NCI-H446 (cell line): ENCODE measurements around the gene PADI2.

Experiments used
- DNase-seq, 2 experiments: peaks; one replicate each; lab custom pipeline; 2025; lab: John Stamatoyannopoulos, UW

The PADI2 gene

DNA sequence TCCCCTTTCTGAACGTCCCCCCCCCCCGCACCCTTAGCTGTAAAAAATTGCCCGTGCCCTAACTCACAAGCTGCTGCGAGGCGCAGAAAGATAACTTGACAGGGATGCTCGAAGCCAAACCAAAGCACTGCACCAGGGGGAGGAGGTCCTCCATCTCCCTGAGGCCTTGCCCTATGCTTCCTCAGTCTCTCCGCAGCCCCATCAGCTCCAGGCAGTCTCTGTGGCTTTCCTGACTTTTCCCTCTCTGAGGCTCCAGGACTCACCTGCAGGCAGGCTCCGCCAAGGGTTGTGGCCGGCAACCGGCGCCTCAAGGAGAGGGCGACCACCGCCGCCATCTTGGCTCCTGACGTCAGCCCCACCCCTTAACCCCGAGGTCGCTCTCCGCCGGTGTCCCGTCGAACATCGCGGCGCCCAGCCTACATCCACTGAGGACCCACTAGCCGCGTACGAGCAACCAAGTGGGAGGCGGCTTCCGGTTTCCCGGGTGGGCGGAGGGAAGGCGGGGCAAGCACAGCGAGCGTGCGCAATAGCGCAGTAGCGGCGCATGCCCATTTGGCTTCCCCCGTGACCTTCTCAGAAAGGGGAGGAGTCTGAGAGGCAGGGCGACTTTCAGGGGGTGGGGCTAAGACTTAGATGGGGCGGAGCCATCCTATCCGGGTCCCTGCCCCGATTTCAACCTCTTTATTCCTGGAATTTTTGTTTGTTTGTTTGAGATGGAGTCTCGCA is 65.4 kb downstream of the PADI2 start, which contains the start of gene SDHB:
TSS of gene SDHB (minus strand) at position 348 of the 726 bp plus-strand sequence. CDS start at position 335, 13 bp downstream.
- DNase-seq = peak; percentile 96 to 100

DNA sequence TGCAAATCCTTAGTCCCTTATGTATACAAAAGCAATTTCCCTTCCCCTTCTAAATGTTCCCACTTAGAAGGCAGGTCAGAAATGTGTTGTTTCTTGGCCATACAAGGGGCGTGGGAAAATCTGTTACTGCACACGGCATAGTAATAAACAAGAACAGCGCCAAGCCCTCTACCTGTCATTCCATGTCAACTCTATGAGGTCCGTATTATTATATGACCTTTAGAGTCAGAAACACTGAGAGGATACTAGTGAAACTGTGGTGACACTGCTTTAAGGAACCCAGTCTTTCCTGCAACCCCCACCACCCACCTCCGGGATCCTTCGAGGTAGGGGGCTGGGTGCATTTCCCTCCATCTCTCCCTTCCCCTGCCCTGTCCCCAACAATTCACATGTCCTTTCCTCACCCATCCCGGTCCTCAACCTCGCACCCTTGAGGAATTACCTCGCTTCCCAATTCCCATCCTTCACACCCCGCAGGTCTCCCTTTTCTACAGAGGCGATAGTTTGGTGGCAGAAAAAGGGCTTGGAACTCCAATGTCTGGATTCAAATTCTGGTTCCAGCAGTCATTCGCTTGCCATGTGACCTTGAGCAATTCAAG is 66.1 kb downstream of the PADI2 start:
- DNase-seq = no peak

DNA sequence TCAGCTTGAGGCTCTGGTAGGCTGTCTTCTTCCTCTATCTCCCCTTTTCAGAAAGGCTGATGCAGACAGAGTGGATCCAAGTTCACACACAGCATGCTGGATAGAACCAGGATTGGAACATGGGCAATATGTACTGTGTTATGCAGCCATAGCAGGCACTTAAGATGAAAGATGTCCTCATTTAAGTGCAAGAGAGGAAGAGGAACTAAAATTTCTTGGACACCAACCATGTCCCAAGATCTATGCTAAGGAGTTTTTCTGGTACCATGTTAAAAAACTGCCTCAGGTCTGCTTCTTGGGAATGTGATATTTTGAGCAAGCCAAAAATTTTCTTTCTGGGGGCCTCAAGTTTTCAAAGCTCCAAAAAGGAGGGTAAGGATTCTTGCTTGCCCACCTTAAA is 66.6 kb downstream of the PADI2 start:
- DNase-seq = no peak

DNA sequence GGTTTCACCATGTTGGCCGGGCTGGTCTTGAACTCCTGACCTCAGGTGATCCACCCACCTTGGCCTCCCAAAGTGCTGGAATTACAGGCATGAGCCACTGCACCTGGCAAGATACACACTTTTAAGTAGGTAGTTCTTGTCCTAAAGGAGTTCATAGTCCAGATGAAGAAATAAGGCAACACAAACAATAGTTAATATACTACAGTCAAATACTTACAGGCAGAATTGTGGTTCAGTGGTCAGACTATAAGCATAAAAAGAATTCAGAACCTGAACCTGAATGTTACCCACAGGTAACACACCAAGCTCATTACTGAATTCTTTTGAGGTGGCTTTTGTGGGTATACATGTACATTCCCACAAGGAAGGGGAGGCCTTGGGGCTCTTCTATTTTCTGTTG is 67.2 kb downstream of the PADI2 start:
- DNase-seq = no peak

DNA sequence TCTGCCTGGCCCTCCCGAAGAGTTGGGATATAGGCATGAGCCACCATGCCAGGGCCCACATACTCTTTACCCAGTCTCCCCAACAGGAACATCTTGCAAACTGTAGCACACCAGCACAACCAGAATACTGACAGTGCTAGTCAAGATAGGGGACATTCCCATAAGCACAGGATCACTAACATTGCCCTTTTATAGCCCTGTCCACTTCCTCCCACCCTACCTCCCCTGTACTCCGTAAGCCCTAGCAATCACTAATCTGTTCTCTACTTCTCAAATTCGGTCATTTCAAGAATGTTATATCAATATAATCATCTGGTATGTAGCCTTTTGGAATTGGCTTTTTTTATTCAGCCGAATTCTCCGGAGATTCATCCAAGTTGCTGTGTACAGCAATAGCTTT is 71.3 kb downstream of the PADI2 start:
- DNase-seq = no peak

DNA sequence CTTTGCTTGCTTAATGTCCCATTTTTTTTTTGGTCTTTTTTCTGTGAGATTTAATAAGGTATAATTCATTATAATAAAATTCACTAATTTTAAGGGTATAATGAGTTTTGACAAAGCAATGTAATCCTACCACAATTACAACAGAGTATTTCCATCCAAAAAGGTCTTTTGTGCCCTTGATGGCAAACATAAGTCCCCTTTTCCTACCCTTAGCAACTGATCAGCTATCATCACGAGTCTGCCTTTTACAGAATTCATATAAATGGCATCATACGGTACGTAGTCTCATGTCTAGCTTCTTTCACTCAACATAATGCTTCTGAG is 73.0 kb downstream of the PADI2 start:
- DNase-seq = no peak

DNA sequence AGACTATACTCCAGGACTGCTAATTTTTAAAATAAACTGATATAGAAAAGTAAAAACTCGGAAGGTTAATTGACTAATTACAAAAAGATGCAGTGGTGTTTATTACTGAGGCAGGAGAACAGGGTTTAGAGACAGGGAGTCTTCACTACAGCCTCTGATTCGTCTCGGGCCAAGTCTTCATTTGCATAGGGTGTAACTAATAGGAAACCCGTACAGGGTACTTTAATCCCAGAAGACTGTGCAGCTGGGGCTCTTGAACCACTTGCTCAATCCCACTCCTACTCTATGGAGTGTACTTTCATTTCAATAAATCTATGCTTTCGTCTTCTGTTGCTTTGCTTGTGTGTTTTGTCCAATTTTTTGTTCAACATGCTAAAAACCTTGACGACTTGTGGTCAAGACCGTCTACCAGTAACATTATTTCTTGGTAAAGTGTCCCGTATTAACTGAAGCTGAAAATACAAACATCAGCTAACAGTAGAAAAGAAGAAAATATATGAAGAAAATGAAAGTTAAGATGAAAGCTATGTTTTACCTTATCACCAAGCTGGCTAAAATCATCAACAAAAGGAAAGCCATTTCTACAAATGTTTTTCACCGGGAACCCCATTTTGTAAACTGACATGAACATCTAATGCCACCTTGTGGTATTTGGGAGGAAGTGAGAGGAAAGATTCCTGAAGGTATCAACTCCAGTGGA is 73.5 kb downstream of the PADI2 start:
- peak; percentile 16 to 71 for DNase-seq

DNA sequence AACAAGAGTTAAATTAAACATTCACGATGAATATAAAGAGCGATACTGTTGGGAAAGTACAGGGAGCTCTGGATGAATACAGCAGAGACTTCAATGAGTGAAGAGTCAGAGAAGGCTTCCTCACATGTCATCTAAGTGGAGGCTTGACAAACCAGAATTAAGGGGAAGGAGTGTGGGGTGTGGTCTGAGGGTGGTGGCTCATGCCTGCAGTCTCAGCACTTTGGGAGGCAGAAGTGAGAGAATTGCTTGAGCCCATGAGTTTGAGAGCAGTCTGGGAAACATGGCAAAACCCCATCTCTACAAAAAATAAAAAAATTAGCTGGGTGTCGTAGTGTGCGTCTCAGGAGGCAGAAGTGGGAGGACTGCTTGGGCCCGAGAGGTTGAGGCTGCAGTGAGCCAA is 74.1 kb downstream of the PADI2 start:
- DNase-seq = no peak

DNA sequence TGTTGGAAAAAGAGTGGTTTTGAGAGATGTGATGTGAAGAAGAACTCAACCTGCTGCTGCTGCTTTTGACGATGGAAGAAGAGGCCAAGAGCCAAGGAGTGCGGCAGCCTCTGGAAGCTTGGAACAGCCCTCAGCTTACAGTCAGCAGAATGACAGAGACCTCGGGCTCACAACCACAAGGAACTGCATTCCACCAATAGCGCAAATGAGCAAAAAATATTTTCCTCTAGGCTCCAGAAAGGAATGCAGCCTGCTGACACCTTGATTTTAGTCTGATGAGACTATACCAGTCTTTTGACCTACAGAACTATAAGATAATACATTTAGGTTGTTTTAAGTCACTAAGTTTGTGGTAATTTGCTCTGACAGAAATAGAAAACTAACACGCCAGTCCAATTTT is 75.6 kb downstream of the PADI2 start:
- no peak for DNase-seq

DNA sequence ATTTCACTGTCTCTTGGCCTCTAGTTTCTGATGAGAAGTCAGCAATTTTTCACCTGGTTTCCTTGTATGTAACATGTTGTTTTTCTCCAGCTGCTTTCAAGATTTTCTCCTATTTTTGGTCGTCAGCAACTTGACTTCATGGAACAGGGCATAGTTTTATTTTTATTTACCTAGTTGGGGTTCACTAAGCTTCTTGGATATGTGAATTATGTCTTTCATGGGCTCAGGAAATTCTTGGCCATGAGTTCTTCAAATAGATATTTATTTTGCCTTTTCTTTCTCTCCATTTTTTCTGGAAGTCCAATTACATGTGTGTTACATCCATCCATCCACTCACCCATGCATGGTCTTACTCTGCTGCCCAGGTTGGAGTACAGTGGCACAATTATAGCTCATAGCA is 79.1 kb downstream of the PADI2 start:
- no peak for DNase-seq

DNA sequence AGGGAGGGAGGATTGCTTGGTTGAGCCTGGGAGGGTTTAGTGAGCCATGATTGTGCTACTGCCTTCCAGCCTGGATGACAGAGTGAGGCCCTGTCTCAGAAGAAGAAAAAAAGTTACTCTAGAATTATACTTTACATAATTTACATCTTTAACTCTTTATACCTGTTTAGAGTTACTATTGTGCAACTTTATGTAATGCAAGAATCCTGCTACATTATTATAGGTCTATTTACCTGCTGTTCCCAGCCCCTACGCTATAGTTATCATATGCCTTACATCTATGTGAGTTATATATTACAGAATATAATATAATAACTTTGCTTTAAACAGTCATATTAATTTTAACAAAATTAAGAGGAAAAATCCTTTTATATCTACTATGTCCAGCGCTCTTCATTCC is 79.7 kb downstream of the PADI2 start:
- DNase-seq = no peak

DNA sequence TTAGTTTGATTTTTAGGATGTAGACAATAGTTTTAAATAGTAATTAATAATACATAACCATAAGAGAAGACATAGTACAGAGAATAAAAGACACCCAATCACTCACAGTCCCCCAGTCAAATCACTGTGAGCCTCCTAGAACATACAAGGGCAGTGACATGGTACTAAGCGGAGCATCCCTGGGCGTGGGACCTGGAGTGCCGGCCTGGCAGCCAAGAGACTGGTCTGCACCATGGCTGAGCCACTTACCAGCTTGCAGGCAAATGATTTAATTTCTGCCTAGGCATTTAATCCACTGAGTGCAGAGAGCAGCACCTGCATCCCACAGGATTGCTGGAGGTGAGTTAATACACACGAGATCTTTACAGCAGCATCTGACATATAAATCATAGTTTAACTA is 85.8 kb downstream of the PADI2 start:
- DNase-seq = no peak

DNA sequence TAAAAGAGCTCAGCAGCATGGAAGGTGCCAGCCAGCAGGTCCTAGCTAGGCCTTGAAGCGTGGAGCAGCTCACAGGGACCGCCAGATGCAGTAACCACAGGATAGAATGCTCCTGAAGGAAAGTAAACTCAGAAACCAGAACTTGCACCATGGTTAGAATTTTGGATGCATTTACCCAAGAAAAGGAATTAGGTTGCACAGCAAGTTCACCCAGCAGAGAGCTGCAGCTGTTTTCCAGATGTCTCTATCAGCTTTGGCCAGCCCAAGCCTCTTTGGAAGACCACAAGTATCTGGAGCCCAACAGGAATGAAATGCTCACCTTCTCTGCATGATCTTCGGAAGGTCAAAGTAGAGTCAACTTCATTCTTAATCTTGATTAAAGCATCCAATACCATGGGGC is 86.5 kb downstream of the PADI2 start:
- DNase-seq = no peak

DNA sequence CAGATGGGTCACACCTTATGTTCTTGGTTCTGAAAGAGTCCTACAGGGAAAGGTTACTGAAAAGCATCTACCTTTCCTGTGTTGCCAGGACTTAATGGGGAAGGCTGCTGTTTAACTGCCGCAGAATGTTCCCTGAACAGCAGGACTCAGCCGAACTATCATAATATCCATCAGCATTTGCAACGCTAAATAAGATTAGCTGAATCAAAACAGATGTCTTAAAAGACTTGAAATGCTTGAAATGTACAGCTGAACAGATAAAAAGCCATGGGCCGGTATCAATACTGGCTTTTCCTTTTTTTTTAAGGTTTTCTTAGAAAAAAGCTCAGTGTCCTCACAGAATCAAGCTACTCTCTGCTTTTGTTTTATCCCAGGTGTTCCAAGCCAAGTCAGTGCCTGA is 87.8 kb downstream of the PADI2 start:
- DNase-seq = no peak

DNA sequence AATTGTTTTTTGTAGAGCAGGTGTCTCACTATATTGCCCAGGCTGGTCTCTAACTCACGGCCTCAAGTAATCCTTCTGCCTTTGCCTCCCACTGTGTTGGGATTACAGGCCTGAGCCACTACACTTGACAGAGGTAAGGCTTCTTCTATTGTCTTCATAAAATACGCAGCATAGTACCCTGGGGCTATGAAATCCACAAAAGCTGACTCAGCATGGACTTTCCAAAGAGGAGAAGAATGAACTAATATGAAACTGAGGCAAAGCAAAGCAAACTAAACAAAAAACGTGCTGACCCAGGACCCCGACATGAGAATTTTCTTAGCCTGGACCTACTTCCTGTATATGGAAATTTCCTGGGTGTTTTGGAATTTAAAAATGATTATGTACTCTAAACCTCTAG is 89.0 kb downstream of the PADI2 start:
- DNase-seq = no peak

DNA sequence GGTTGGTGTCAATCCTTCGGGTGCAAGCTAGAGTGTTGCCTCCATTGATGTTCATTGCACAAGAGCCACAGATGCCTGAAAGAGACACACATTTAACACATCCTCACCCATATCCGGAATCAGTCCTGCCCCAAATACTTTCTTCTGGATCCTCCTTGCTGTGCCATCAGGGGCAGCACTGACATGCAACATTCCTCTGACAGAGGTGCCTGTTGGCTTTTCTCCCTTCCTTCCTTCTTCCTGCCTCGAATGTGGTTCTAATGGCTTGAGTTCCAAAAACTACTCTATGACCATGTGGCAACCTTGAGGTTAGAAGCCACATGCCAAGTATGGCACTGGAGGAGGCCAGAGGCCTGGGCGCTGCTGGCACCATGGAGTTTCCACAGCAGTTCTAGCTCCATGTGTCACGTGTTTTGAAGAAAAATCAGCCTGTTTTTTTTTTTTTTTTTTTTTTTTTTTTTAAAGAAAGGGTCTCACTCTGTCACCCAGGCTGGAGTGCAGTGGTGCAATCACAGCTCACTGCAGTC is 90.5 kb downstream of the PADI2 start:
- DNase-seq = peak in 1 of 2 experiments; percentile 24

DNA sequence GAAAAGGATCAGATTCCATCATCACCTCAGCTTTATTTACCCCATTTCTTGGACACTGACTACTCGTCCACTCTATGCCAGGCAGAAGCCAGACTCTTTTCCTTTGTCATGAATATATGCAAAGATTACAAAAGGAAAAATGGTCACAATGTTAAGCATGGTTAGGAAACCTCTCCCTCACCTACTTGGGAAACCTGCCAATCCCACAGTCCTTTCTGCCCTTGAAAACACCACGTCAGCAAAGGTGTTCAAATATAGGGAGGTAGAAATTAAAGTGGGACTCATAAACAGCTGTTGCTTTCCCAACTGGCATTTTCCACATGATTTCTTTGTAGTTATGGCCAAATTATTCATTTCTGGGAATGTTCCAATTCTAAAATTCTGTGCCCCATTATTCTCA is 91.4 kb downstream of the PADI2 start:
- no peak for DNase-seq

DNA sequence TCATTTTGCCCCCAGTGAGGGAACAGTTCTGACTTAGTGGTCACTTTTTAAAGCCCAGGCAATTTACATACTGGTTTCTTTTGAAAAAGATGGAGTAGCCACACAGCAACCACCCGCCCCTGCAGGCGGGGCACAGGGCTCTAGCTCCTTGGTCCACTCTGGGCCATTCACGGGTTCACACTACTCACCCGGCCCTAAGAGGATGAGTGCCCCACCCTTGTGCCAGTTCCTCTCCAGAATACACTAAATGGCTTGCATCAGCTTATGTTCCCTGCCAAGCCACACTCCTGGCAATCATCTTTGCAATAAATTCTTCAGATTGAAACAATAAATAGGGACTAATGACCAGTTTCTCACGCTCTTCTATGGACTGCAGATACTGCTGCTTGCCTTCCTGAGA is 91.8 kb downstream of the PADI2 start:
- DNase-seq = no peak

DNA sequence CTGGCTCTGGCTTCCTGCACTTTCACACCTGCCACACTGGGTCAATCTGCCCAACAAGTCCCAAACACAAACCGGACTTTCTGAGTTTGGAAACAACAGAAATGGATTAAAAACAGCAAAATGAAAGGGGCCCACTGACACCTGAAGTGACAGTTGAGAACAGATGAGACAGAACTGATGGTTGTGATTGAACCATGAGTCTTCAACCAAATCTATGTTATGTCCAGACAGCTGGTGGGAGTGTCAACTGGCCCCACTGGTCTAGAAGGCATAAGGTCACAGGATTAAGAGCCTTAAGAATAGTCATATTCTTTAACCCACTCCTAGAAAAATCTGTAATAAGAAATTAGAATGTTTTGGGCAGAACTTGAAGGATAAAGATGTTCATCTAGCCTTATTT is 94.5 kb downstream of the PADI2 start:
- DNase-seq = no peak

DNA sequence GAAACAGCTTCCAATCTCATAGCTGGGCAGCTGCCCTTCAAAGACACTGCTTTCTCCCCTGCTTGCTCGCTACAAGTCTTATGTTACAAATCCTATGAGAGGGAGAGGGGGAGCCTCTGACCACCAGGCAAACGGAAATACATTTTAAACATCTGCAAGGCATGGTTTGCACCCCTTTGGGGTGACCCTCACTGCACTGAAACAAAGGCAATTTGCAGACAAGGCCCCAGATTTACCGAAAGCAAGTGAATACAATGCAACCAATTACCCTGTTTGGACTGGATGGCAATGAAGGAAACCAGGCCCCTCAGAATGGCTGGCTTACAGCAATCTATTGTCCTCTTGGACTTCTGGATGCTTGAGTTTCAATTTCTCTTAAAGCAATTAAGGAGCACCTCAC is 95.7 kb downstream of the PADI2 start:
- DNase-seq = no peak

DNA sequence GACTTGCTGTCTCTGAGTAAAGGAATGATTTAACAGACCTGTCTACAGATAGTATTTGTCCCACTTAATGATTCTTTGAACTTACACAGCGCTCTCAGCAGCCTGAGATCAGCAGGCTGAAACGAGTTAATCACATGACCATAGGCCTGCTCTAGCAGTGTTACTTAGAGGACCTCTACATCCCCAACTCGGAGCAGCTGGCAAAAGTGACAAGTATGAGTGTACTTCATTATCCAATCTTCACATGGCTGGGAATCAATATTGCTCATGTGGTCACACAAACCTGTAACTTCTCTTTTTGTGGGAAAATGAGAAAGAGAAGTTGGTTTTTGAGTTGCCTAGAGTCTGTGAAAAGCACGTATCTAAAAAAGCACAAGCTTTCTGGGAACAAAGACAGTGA is 96.1 kb downstream of the PADI2 start:
- no peak for DNase-seq

DNA sequence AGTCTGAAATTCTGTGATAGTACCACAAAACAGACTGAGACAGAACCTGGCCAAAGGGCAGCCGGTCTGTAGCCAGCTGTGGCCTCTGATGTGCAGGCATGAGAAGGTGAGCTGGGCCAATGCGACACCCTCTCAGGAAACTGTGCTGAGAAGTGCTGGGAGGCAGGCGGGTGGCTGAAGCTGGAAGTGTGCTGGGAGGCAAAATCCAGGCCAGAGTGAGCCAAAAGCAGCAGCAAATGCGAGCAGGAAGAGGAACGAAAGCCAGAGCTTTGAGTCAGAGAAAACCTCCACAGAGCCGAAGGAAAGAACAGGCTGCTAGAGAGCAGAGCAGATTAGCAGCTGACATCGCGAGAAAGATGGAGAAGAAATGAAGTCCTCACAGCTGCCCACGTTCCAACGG is 97.4 kb downstream of the PADI2 start:
- no peak for DNase-seq

DNA sequence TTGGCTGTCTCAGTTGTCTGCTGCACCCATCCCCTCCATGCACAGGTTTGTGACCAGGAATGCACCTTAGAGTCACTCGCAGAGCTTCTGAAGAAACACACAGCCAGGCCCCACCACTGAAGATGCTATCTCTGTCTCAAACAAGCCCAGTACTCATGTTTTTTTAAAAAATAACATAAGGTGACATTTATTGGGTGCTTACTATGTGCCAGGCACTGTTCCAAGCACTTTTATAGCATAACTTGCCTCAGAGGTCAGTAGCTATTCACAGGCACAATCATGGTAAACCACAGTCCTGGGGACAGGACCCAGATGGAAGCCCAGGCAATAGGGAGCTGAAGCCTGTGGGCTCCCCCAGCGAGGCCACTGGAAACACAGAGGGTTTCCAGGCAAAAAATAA is 98.7 kb downstream of the PADI2 start:
- no peak for DNase-seq
